BLaER1 (cell line): ENCODE data around the gene SLC17A3.

Experiments
- H3K27ac ChIP-seq: shearing (Covaris generic); formaldehyde crosslinking; 2 replicates; pipeline ENCODE4 v1.8.1; 2022
- H3K27me3 ChIP-seq: shearing (Covaris generic); formaldehyde crosslinking; 2 replicates; pipeline ENCODE4 v1.8.1; 2022
- H3K36me3 ChIP-seq: shearing (Covaris generic); formaldehyde crosslinking; 2 replicates; pipeline ENCODE4 v1.8.1; 2022
- H3K4me1 ChIP-seq: shearing (Covaris generic); formaldehyde crosslinking; 2 replicates; pipeline ENCODE4 v1.8.1; 2022
- H3K4me2 ChIP-seq: shearing (Covaris generic); formaldehyde crosslinking; 2 replicates; pipeline ENCODE4 v1.8.1; 2022
- H3K4me3 ChIP-seq: shearing (Covaris generic); formaldehyde crosslinking; 2 replicates; pipeline ENCODE4 v1.8.1; 2022
- H3K9ac ChIP-seq: shearing (Covaris generic); formaldehyde crosslinking; 2 replicates; pipeline ENCODE4 v1.8.1; 2022
- H3K9me3 ChIP-seq: shearing (Covaris generic); formaldehyde crosslinking; 2 replicates; pipeline ENCODE4 v1.8.1; 2022
- H4K20me1 ChIP-seq: shearing (Covaris generic); formaldehyde crosslinking; 2 replicates; pipeline ENCODE4 v1.8.1; 2022
- Cebpa-rat ChIP-seq: shearing (Covaris generic); IDR thresholded peaks from 2 replicates; pipeline ENCODE4 v1.8.1; 2022

SLC17A3 gene

GRCh38 chr6:25851961-25852360 lies 22.1 kb downstream of the SLC17A3 start:
- Histone ChIP-seq H3K27me3 (no peaks in the 10 kb centered on the region), H3K36me3 (no peaks in the 10 kb centered on the region)

GRCh38 chr6:25844518-25844917 lies 29.5 kb downstream of the SLC17A3 start:
- Histone ChIP-seq H3K4me1 (no peaks in the 10 kb centered on the region), H3K36me3 (no peaks in the 10 kb centered on the region), H3K27ac (no peak overlapping the region), H3K9ac (no peak overlapping the region), H4K20me1 (no peaks in the 10 kb centered on the region), H3K4me3 (no peak overlapping the region), H3K27me3 (no peaks in the 10 kb centered on the region), H3K4me2 (no peak overlapping the region), H3K9me3 (no peaks in the 10 kb centered on the region)
- TF ChIP-seq Cebpa-rat: no peak

More at GRCh38 chr6:25851961-25852360, 22.1 kb downstream of the SLC17A3 start:
- Histone ChIP-seq H3K4me2 (no peak overlapping the region), H3K27ac (no peak overlapping the region), H3K4me1 (no peaks in the 10 kb centered on the region), H3K4me3 (no peak overlapping the region), H3K9ac (no peak overlapping the region), H3K9me3 (no peaks in the 10 kb centered on the region), H4K20me1 (no peaks in the 10 kb centered on the region)
- TF ChIP-seq Cebpa-rat: no peak

GRCh38 chr6:25842526-25842925 lies 31.5 kb downstream of the SLC17A3 start:
- no peak overlapping the region for H3K4me2 ChIP-seq
- no peaks in the 10 kb centered on the region for H3K27me3 ChIP-seq
- no peaks in the 10 kb centered on the region for H4K20me1 ChIP-seq

GRCh38 chr6:25835442-25836283 lies 38.4 kb downstream of the SLC17A3 start:
- H4K20me1 ChIP-seq: no peaks in the 10 kb centered on the region
- no peak overlapping the region for H3K4me2 ChIP-seq
- H3K27me3 ChIP-seq: no peaks in the 10 kb centered on the region
- TF ChIP-seq Cebpa-rat: no peak
- no peaks in the 10 kb centered on the region for H3K9me3 ChIP-seq
- no peak overlapping the region for H3K27ac ChIP-seq
- no peaks in the 10 kb centered on the region for H3K36me3 ChIP-seq
- H3K4me3 ChIP-seq: no peak overlapping the region
- no peaks in the 10 kb centered on the region for H3K4me1 ChIP-seq
- no peak overlapping the region for H3K9ac ChIP-seq

More at GRCh38 chr6:25842526-25842925, 31.5 kb downstream of the SLC17A3 start:
- H3K27ac ChIP-seq: no peak overlapping the region
- no peaks in the 10 kb centered on the region for H3K9me3 ChIP-seq
- no peaks in the 10 kb centered on the region for H3K36me3 ChIP-seq
- H3K4me1 ChIP-seq: no peaks in the 10 kb centered on the region
- no peak overlapping the region for H3K9ac ChIP-seq
- H3K4me3 ChIP-seq: no peak overlapping the region
- no peak for TF ChIP-seq Cebpa-rat

- no peaks in the 10 kb centered on the region for H4K20me1 ChIP-seq
- H3K36me3 ChIP-seq: no peaks in the 10 kb centered on the region
- no peaks in the 10 kb centered on the region for H3K27me3 ChIP-seq
- H3K9ac ChIP-seq: no peak overlapping the region
- no peak overlapping the region for H3K27ac ChIP-seq
- no peak for TF ChIP-seq Cebpa-rat
- no peak overlapping the region for H3K4me3 ChIP-seq
- H3K4me1 ChIP-seq: no peaks in the 10 kb centered on the region
- no peaks in the 10 kb centered on the region for H3K9me3 ChIP-seq
- no peak overlapping the region for H3K4me2 ChIP-seq
Observed at GRCh38 chr6:25834950-25835349, 39.1 kb downstream of the SLC17A3 start.

GRCh38 chr6:25833136-25833535 lies 40.9 kb downstream of the SLC17A3 start:
- no peak overlapping the region for H3K9ac ChIP-seq
- TF ChIP-seq Cebpa-rat: no peak
- H4K20me1 ChIP-seq: no peaks in the 10 kb centered on the region
- H3K4me3 ChIP-seq: no peak overlapping the region
- no peak overlapping the region for H3K4me2 ChIP-seq
- H3K9me3 ChIP-seq: no peaks in the 10 kb centered on the region
- no peaks in the 10 kb centered on the region for H3K4me1 ChIP-seq
- H3K27ac ChIP-seq: no peak overlapping the region
- no peaks in the 10 kb centered on the region for H3K27me3 ChIP-seq
- no peaks in the 10 kb centered on the region for H3K36me3 ChIP-seq

GRCh38 chr6:25832670-25833069 lies 41.4 kb downstream of the SLC17A3 start:
- Histone ChIP-seq H3K27me3 (no peaks in the 10 kb centered on the region), H3K27ac (no peak overlapping the region), H3K4me3 (no peak overlapping the region), H3K4me2 (no peak overlapping the region), H3K4me1 (no peaks in the 10 kb centered on the region), H3K9ac (no peak overlapping the region), H4K20me1 (no peaks in the 10 kb centered on the region), H3K9me3 (no peaks in the 10 kb centered on the region), H3K36me3 (no peaks in the 10 kb centered on the region)
- no peak for TF ChIP-seq Cebpa-rat

GRCh38 chr6:25832307-25832662 lies 41.8 kb downstream of the SLC17A3 start:
- Histone ChIP-seq H3K9ac (no peak overlapping the region), H3K4me2 (no peak overlapping the region), H3K9me3 (no peaks in the 10 kb centered on the region), H3K27ac (no peak overlapping the region), H3K4me1 (no peaks in the 10 kb centered on the region), H3K4me3 (no peak overlapping the region), H3K27me3 (no peaks in the 10 kb centered on the region), H3K36me3 (no peaks in the 10 kb centered on the region), H4K20me1 (no peaks in the 10 kb centered on the region)
- no peak for TF ChIP-seq Cebpa-rat

GRCh38 chr6:25831532-25832306 lies 42.3 kb downstream of the SLC17A3 start, which contains the start of gene SLC17A1:
TSS of gene SLC17A1 (minus strand) at chr6:25832052. CDS start at chr6:25830557, 1,495 bp downstream.
- H3K27me3 ChIP-seq: no peaks in the 10 kb centered on the region
- TF ChIP-seq Cebpa-rat: no peak
- no peak within 1 kb of the TSS for H3K4me2 ChIP-seq
- no peak within 1 kb of the TSS for H3K9ac ChIP-seq
- H3K27ac ChIP-seq: no peak within 1 kb of the TSS
- H3K9me3 ChIP-seq: no peaks in the 10 kb centered on the region
- no peaks in the 10 kb centered on the region for H4K20me1 ChIP-seq
- no peaks in the 10 kb centered on the region for H3K36me3 ChIP-seq
- H3K4me1 ChIP-seq: no peaks in the 10 kb centered on the region
- H3K4me3 ChIP-seq: no peak within 1 kb of the TSS

GRCh38 chr6:25830458-25830857 lies 43.6 kb downstream of the SLC17A3 start:
- H3K36me3 ChIP-seq: no peaks in the 10 kb centered on the region
- TF ChIP-seq Cebpa-rat: no peak
- no peak overlapping the region for H3K9ac ChIP-seq
- no peak overlapping the region for H3K27ac ChIP-seq
- no peak overlapping the region for H3K4me2 ChIP-seq
- H3K4me1 ChIP-seq: no peaks in the 10 kb centered on the region
- H3K27me3 ChIP-seq: no peaks in the 10 kb centered on the region
- H3K4me3 ChIP-seq: no peak overlapping the region
- H4K20me1 ChIP-seq: no peaks in the 10 kb centered on the region
- H3K9me3 ChIP-seq: no peaks in the 10 kb centered on the region
